Loucy (cell line): ENCODE data around the gene LAMTOR5.

ENCODE experiments used
- CTCF ChIP-seq: fragments of 200-600 bp; sonication (generic); conservative IDR thresholded peaks from 2 replicates; pipeline ENCODE4 v1.5.1; 2014; ENCODE audit warnings: mild to moderate bottlenecking, antibody characterized with exemption, low read length
- EZH2phosphoT487 ChIP-seq: fragments of 200-600 bp; IDR thresholded peaks from 2 replicates; pipeline ENCODE4 v1.6.1; 2018; ENCODE audit warnings: antibody characterized with exemption, mild to moderate bottlenecking, moderate library complexity, borderline replicate concordance

GRCh38 chr1:110440877-110441276 lies 33.4 kb upstream of the LAMTOR5 start:
- TF ChIP-seq CTCF (no peak), EZH2phosphoT487 (no peak)
